ENCODE measurements around the gene TRIM45. TPM values are rescaled to one million over a fixed set of nuclear protein-coding genes. Genes with fewer than 3 reads are reported as not detected.
"Not testable (repeated sequence)": the region's sequence is repeated elsewhere in the genome, so short reads cannot be mapped to it uniquely, and the experiment has no call there.

TRIM45 gene
- total RNA-seq (2014; rRNA removed; shearing (Covaris generic)), result 0.92 and 0.97 TPM in 2 replicates

- DNase-seq (ENCODE audit: low spot score), result peak; percentile 83
Measured at GRCh38 chr1:117121589-117122329, at the start of gene TRIM45. Gene TRIM45, minus strand, starts transcription at chr1:117121749. Its CDS starts 548 bp downstream, at chr1:117121201.

- no peak for DNase-seq (ENCODE audit: low spot score)
Measured at GRCh38 chr1:117169871-117170596, 48.5 kb upstream of the TRIM45 start.

GRCh38 chr1:117167402-117167801, 45.9 kb upstream of the TRIM45 start:
- DNase-seq (ENCODE audit: low spot score), result no peak

GRCh38 chr1:117166076-117166475, 44.5 kb upstream of the TRIM45 start:
- DNase-seq (ENCODE audit: low spot score), result peak; percentile 60

GRCh38 chr1:117164209-117164608, 42.7 kb upstream of the TRIM45 start:
- DNase-seq (ENCODE audit: low spot score), result no peak

- no peak for DNase-seq (ENCODE audit: low spot score)
Measured at GRCh38 chr1:117162816-117163215, 41.3 kb upstream of the TRIM45 start.

GRCh38 chr1:117161887-117162286, 40.3 kb upstream of the TRIM45 start:
- DNase-seq (ENCODE audit: low spot score), result no peak

- DNase-seq (ENCODE audit: low spot score), result not testable (repeated sequence)
Measured at GRCh38 chr1:117151305-117151704, 29.8 kb upstream of the TRIM45 start.

- no peak for DNase-seq (ENCODE audit: low spot score)
Measured at GRCh38 chr1:117150316-117150715, 28.8 kb upstream of the TRIM45 start.

- peak; percentile 31 for DNase-seq (ENCODE audit: low spot score)
Measured at GRCh38 chr1:117147856-117148588, 26.5 kb upstream of the TRIM45 start.

- no peak for DNase-seq (ENCODE audit: low spot score)
Measured at GRCh38 chr1:117147341-117147831, 25.8 kb upstream of the TRIM45 start.

- DNase-seq (ENCODE audit: low spot score), result peak; percentile 27
Measured at GRCh38 chr1:117146575-117147340, 25.2 kb upstream of the TRIM45 start.

- no peak for DNase-seq (ENCODE audit: low spot score)
Measured at GRCh38 chr1:117146072-117146471, 24.5 kb upstream of the TRIM45 start.

- no peak for DNase-seq (ENCODE audit: low spot score)
Measured at GRCh38 chr1:117143871-117144270, 22.3 kb upstream of the TRIM45 start.

GRCh38 chr1:117143172-117143571, 21.6 kb upstream of the TRIM45 start:
- no peak for DNase-seq (ENCODE audit: low spot score)

GRCh38 chr1:117142200-117142599, 20.7 kb upstream of the TRIM45 start:
- no peak for DNase-seq (ENCODE audit: low spot score)

GRCh38 chr1:117138561-117138960, 17.0 kb upstream of the TRIM45 start:
- no peak for DNase-seq (ENCODE audit: low spot score)

GRCh38 chr1:117138106-117138505, 16.6 kb upstream of the TRIM45 start:
- no peak for DNase-seq (ENCODE audit: low spot score)

- no peak for DNase-seq (ENCODE audit: low spot score)
Measured at GRCh38 chr1:117137281-117137855, 15.8 kb upstream of the TRIM45 start.

GRCh38 chr1:117136749-117137148, 15.2 kb upstream of the TRIM45 start:
- DNase-seq (ENCODE audit: low spot score), result no peak

- DNase-seq (ENCODE audit: low spot score), result no peak
Measured at GRCh38 chr1:117135329-117135728, 13.8 kb upstream of the TRIM45 start.
